HG02884 (cell line): Measurements from ENCODE around the gene TCF12.
"Not testable (repeated sequence)": the region's sequence is repeated elsewhere in the genome, so short reads cannot be mapped to it uniquely, and the experiment has no call there.

Experiments used
- ATAC-seq: cut with Tn5 transposase; IDR thresholded peaks from one replicate; pipeline ENCODE4 v1.9.1; 2021; ENCODE audit warnings: mild to moderate bottlenecking, moderate library complexity; ENCODE audit not compliant: unreplicated experiment

TCF12 gene

DNA sequence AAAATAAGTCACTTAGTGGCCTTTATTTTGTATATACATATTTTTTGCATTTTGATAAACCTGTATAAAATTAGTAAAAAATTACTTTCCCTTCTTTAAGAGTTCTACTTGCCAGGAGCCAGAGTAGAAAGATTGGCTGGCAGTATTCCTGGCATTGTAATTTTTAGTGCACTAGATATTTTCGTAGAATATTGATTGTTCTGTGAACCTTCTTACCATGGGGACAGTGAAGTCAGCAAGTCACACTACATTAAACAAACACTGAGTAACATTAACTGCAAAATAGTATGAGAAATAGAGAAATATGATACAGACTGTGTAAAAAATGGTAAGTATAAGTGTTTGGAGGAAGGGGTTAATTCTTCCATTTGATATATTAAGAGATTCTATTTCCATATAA is 26.0 kb downstream of the TCF12 start:
- ATAC-seq, result no peak

DNA sequence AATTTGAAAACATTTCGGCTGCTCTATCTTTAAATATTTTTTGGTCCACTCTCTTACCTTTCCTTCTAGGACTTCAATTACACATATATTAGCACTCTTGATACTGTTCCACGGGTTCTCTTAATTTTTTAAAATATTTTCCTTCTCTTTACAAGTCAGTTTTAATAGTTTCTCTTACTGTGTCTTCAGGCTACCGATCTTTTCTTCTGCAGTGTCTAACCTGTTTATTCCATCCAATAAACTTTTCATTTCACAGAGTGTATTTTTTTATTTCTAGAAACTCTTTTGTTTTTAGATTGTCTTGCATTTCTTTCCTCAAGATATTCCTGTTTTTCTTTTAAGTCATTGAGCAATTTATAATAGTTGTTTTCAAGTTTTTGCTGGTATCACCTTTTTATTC is 27.7 kb downstream of the TCF12 start:
- no peak for ATAC-seq

- no peak for ATAC-seq
These were observed 29.7 kb downstream of the TCF12 start for GRCh38 chr15:56948000-56948763.

DNA sequence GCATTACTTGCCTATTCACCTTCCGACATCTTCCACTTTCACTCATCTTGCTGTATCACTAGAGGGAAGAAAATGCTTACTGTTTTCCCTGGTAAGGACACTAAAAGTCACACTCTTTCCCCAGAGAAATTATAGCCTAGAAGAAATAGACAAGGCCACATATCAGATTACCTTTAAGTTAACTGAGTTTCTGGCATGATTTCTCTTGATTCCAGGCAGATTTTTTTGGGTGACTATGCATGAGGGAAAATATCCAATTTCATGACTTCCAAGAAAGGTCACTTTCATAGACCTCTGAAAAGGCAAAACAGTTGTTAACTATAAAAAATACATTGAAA is 30.3 kb downstream of the TCF12 start:
- ATAC-seq, result no peak

GRCh38 chr15:56950979-56951378 is 32.5 kb downstream of the TCF12 start:
- peak; percentile 87 for ATAC-seq

GRCh38 chr15:56953790-56954189 is 35.3 kb downstream of the TCF12 start:
- ATAC-seq, result no peak

DNA sequence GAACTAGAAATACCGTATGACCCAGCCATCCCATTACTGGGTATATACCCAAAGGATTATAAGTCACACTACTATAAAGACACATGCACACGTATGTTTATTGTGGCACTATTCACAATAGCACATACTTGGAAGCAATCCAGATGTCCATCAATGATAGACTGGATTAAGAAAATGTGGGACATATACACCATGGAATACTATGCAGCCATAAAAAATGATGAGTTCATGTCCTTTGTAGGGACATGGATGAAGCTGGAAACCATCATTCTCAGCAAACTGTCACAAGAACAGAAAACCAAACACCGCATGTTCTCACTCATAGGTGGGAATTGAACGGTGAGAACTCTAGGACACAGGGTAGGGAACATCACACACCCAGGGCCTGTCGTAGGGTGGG is 36.6 kb downstream of the TCF12 start:
- not testable (repeated sequence) for ATAC-seq

DNA sequence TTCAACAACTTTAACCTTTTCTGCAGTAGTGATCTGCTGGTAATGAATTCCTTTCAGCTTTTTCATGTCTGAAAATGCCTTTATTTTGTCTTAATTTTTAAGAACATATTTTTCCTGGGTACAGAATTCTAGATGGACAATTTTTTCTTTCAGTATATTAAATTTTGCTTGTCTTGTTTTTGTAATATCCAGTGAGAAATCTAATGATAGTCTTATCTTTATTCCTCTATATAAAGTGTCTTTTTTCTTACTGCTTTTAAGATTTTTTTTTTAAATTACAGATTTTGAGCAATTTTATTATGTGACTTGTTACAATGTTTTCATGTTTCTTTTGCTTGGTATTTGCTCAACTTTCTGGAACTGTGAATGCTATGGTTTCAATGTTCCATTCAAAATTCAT is 38.1 kb downstream of the TCF12 start:
- no peak for ATAC-seq

GRCh38 chr15:56957812-56958406 is 39.5 kb downstream of the TCF12 start:
- ATAC-seq, result no peak

DNA sequence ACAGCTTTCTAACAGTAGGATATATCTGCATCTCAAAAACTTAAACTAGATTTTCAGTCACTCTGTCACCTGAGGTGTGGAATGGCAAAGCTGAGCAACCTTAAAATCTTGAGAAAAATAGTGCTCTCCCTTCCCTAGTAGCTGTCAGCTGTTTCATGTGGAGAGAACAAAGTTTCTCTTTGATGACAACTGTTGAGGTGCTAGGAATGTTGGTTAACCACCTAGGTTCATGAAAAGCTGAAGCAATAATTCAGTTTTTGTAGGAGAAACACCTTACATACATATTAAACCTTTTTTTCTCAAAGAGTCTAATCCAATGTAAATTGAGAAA is 40.8 kb downstream of the TCF12 start:
- no peak for ATAC-seq

- no peak for ATAC-seq
These were observed 41.7 kb downstream of the TCF12 start for GRCh38 chr15:56960116-56960515.

DNA sequence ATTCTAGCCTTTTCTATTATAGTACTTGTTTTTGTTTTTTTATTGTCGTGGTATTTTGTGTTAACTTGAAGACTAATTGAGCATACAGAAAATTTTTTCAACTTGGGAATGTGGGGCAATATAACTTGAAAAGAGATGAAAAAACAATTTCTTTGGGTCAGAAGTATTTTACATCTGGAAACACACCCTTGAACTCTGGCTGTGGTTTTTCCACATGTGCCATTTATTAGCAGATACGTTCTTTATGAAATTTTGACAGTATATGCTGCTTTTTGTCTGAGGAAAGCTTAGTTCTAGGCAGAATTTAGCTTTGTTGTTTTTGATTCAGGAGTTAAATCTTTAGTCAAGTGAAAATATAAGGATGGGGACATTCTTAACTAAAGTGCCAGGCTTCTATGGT is 44.7 kb downstream of the TCF12 start:
- no peak for ATAC-seq

DNA sequence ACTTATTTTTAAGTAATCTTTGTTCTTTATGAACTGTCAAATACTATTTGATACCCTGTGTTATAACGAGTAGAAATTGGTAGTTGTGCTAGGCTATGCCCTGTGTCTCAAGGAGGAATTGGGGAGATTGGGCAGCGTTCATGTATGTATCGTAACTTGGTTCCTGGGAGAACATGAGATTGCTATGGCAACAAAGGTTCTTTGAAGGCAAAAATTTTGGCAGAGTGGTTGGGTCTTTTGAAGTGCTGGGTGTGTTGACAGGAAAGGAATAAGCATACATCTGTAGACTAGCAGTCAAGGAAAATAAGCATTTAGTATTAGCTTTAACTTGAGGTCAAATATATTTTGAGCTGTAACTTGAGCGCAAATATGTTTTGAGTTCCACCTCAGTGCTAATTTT is 45.3 kb downstream of the TCF12 start:
- no peak for ATAC-seq

DNA sequence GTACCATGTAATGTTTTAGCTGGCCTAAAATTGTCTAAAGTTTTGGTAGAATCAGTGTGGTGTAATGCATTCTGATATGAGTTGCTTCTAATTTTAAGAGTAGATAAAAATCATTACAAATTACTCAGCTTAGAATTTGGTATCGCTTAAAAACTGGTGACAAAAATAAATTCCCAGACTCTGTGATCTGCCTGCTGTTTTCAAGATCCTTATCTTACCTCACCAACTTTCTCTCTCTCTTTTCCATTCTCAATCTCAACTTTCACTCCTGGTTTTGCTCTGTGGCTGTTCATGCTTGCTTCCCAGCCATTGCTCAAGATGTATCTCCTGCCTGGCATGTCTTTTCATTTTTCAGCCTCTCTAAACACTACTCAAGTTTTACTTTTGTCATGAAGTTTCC is 45.7 kb downstream of the TCF12 start:
- no peak for ATAC-seq

DNA sequence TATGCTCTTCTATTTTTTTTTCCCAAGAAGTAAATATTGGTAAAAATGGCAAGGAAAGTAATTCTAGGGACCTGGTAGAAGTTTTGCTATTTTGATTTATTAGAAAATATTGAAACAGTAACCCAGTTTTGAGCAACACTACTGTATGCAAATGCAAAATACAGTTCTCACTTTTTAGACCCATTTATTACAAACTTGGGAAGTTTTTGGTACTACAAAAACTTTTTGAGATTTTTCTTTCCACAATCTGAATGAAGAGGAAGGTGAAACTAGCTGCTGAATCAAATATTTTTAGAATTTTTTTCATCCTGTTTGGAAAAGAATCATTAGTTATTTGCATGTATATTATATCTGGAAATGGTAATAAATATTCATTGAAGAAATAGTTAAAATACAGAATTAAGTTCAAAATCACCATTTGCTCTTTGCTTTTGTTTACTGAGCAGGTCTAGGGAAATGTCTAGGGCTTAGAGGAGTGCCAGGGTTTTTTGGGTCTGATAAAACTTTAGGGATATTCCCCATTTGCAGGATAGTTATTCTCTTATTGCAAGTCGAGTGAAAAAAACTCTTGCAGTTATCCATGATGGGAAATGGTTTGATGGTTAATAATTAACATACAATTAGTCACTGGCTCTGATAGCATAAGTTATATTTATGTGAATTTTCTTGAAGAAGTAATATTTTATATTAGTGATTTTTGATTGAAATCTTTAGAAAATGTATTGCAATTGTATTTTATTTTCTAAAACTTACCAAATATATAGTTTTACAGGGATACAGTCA is 47.0 kb downstream of the TCF12 start:
- ATAC-seq, result no peak

DNA sequence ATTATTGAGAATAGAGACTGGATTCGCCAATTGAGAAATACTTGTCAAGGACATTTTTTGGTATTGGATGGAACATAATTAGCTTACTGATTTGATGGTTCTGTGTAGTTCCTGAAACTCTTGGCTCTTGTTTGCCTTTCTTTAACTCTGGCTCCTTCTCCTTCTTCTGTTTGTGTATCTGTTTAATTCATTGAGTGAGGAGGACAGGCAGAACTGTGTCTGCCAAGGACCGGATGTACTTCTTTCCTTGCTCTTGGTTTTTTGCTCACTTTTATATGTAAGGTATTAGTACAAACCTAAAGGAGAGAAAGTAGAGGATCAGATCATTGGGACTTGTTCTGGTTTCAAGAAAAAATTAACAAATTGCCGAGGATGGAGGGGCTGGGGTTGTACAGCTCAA is 48.9 kb downstream of the TCF12 start:
- ATAC-seq, result no peak

DNA sequence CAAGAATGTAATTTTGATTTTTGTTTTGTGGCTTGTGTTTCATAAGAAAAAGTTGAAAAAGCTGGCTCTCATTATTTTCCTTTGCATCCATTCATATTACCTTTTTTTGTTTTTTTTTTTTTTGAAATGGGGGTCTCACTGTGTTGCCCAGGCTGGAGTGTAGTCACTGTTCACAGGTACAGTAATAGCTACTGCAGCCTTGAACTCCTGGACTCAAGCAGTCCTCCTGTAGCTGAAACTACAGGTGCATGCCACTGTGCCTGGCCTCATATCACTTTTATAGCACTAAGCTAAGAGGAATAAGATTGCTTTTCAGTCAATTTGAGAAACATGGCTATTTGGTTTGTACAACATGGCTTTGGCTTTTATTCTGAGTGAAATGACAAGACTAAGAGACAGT is 49.8 kb downstream of the TCF12 start:
- ATAC-seq, result no peak

GRCh38 chr15:56968821-56969220 is 50.4 kb downstream of the TCF12 start:
- ATAC-seq, result no peak

GRCh38 chr15:56969265-56969895 is 50.9 kb downstream of the TCF12 start:
- no peak for ATAC-seq

GRCh38 chr15:56971571-56971970 is 53.1 kb downstream of the TCF12 start:
- ATAC-seq, result no peak

GRCh38 chr15:56972016-56972415 is 53.6 kb downstream of the TCF12 start:
- ATAC-seq, result no peak

DNA sequence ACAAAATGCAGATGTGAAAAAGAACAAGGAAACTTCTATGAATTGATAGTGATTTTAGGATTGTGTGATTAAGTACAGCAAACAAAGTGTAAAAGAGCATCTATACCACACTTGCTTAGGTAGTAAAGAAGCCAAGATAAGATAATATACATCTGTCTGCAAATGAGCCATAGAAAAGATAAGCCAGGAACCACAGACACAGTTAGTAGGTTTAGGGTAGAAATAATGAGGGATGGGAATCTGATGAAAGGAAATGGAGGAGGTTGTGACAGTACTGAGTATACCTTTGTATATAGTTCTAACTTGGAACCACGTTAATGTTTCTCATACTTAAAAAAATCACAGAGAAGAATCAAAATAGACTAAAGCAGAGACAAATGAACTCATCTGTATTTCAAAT is 54.0 kb downstream of the TCF12 start:
- ATAC-seq, result no peak
